ENCODE results near the gene IL3.

IL3 gene

DNA sequence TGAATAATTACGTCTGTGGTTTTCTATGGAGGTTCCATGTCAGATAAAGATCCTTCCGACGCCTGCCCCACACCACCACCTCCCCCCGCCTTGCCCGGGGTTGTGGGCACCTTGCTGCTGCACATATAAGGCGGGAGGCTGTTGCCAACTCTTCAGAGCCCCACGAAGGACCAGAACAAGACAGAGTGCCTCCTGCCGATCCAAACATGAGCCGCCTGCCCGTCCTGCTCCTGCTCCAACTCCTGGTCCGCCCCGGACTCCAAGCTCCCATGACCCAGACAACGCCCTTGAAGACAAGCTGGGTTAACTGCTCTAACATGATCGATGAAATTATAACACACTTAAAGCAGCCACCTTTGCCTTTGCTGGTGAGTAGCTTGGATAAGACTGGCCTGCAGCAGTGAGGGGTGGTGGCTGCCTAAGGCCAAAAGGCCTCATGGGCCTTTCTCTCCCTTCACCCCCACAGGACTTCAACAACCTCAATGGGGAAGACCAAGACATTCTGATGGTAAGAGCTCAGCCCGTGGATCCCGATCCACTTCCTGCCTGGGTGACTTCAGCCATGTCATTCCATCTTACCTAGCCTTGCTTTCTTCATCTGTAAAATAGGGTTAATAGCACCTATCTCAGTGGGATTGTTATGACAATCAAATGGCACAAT is at the start of gene IL3:
Gene IL3, plus strand, starts transcription at position 155 of the 661 bp plus-strand sequence. Its CDS starts 52 bp downstream, at position 207.
- DNase-seq = no peak

DNA sequence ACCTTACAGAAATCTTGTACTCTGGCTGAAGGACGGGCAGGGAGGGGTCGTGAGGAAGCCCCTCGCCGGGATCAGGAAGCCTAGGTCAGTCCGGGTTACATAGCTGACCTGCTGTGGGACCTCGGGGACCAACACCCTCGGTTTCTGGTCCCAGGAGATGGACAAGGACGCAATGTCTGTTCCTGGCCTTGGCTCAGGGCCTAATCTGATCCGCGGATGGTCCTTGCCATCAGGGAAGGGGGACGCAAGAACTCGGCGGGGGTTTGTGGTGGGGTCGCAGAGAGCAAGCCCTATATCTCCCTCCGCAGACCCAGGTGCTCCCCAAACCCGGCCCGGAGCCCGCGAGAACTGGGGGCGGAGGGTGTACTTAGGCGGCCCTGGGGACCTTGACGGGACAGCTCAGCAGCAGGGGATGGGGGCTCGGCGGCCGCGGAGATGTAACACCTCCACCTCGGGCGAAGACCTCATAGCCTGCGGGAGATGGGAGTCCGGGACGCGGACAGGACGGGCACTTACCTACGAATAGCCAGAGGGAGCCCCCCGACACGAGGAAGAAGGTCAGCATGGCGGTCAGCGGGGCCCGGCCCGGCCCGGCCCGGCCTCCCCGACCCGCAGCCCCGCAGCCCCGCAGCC is 49.4 kb upstream of the IL3 start:
- DNase-seq = no peak

GRCh38 chr5:132011622-132012343 is 48.7 kb upstream of the IL3 start, which contains the start of gene ACSL6:
TSS of gene ACSL6 (minus strand) at chr5:132011658. CDS start at chr5:132011553, 105 bp downstream.
- peak in 2 of 3 donors; percentile 36 to 57 for DNase-seq

- DNase-seq = peak in 2 of 3 donors; percentile 49 to 66
These were observed 48.0 kb upstream of the IL3 start for GRCh38 chr5:132012371-132013005.

GRCh38 chr5:132013006-132013689 is 47.3 kb upstream of the IL3 start:
- no peak for DNase-seq

DNA sequence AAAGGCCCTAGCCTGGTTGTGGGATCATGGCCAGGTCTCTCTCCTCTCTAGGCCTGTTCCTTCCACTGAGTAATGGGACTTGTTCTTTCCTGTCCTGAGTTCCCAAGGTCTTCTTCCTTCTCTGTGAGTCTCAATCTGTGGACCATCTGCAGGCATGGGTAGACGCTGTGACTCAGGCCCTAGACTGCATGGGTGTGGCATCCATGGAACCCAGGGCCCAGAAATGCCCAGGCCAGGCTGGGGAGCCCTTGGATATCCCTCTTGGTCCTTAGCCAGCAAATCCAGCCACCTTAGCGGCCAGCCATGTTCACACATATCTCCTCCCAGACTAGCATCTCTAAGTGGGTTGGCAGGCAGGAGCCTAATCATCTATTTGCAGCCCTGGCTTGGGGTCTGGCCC is 46.7 kb upstream of the IL3 start:
- no peak for DNase-seq

GRCh38 chr5:132016721-132017250 is 43.7 kb upstream of the IL3 start:
- no peak for DNase-seq

DNA sequence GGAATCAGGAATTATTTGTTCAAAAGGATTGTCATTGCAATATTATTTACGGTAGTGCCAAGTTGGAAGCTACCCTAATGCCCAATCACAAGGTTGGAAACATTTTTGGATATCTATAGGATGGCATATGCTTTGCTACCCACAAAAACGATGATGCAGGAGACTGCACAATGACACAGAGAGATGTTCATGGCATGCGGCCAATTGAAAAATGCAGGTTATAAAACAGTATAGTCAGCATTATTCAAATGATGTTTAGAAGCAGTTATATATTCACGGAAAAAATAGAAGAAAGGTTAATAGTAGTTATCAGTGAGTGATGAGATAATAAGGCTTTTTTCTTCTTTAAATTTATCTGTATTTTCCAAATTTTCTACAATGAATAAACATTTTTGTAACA is 43.1 kb upstream of the IL3 start:
- DNase-seq = no peak

DNA sequence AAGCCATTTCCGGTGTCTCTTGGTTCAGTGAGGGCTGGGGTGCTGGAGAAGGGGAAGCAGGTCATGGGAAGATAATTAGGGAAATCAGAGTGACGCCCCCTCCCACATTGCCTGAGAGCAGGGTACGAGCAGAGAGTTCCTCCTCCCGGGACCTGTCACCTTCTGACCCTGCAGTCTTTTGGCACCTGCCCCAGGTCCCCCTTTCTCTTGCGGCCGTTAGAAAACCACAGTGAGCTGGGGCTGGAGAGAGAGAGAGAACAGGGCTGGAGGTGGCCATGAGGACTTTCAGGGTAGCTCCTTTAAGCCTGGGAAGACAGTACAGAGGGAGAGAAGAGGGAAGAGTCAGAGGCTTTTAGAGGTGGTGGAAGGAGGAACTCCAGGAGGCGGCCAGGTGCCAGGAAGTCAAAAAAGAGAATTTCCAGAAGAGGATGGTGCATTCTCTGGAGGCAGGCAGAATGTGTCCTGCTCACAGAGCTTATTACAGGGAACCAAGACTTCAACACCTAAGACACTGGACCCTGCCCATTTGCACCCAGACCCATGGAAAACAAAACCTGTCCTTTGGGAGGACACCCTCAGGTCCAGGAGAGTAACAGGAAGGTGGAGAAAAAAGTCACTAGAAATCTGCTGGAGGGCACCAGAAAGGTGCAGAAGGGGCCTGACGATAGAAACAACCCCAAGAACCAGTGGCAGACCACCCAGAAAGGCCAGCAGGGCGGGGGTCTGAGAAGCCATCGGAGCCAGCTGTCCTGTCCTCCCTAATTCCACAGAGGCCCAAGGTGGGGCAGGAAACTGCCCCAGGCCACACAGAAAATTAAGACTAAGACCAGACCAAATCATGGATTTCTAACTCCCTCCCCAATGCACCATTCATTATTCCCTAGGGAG is 42.5 kb upstream of the IL3 start:
- peak in 1 of 3 donors; percentile 17 for DNase-seq

DNA sequence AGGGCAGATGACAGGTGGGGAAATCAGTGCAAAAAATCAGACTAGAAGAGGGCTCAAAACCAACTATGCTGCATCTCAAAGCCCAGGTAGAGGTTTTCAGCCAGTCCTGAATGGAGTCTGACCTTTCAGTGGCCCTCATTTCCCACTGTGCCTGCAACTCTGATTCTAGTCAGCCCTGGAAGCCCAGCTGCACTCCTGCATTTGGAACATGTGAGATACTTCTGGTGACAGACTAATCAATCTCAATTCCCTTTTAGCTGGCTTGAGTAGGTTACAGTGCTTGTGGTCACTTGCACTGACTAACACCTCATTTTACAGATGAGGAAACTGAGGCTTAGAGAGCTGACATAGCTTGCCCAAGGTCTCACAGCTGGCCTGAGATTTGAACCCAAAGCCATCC is 41.1 kb upstream of the IL3 start:
- DNase-seq = no peak

GRCh38 chr5:132019857-132020555 is 40.4 kb upstream of the IL3 start:
- DNase-seq = peak; percentile 17 to 28 (median 26)

DNA sequence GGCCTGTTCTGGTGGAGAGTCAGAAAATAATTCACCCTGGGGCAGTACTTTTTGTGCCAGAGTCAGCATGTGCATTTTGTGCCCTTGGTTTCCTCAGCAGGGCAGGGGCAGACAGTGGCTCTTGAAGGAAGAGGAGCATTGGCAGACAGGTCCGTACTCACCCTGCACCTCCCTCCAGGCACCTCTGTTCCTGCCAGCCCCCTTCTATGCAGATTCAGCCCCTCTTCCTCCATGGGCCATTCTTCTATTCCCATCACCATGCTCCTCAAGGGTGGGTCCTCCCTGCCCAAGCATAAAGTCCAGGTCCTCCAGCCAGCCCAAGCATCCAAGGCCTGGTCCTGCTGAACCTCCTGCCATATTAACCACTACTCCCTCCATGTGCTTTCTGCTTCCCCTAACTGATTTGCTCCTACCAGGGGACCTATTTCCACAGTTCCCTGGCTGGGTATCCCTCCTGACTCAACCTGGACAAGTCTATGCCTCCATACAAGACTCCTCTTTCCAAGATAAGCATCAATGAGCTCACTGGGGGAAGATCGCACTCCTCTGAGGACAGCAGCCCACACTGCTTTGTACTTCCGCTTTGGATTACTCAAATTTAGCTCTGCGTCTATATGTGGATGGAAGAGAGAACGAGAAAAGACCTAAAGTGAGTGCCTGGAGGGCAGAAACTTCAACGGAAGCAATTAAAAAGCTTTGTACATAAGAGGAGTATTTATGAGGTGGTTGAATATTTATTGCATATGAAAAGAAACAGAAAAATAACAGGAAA is 39.7 kb upstream of the IL3 start:
- no peak for DNase-seq

GRCh38 chr5:132021654-132022053 is 38.8 kb upstream of the IL3 start:
- DNase-seq = no peak

- DNase-seq = peak in 2 of 3 donors; percentile 20 to 40
These were observed 37.7 kb upstream of the IL3 start for GRCh38 chr5:132022737-132023136.

DNA sequence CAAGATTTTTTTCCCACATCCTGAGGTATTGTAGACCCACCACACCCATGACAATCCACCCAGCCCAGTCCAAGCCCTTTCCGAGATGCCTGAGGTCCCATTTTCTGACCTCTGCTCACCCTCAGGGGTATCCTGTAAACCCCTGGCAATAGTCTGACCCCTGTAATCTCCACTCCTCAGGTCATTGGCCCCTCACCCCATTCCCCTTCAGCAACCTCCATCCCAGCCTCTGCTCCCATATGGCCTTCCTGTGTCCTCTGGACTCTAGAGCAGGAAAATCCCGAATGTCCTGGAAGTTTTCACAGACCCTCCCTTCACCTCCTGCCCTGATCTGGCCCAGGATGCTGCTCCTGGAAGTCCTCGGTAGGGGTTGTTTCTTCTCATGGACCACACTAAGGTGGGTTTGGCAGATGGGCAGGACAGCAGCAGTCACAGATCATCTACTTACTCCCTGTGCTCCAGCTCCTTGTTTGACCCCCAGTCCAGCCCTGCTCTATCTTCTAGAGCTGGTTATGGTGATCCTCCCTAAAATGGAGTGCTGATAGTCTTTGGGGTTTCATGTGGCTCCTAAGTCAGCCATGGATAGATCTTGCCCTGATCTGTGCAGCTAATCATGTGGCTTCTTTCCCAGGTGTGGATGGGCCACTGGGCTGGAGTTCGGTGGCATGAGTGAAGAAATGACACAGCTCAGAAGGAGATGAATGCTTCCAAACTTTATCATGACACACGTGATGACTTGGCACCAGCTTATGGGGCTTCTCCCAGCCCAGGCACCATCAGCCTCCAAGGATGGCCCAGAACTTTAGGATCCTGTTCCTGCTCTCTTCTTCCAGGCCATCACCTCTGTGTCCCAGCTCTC is 37.0 kb upstream of the IL3 start:
- DNase-seq = no peak

DNA sequence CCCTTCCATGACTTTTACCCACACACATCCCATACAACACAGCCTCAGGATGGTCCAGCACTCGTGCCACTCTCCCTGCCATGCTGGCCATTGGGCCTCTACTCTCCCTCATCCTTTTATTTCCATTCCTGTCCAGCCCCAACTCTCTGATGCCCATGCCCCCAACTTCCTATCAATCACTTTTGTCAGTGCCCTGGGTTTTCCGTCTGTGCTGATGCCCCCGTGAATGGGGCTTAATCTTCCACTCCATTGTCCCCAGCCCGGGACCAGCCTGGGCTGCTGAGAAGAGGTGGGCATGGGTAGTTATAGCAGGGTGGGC is 36.4 kb upstream of the IL3 start:
- DNase-seq = no peak

GRCh38 chr5:132024789-132025402 is 35.6 kb upstream of the IL3 start:
- no peak for DNase-seq

- no peak for DNase-seq
These were observed 35.0 kb upstream of the IL3 start for GRCh38 chr5:132025403-132025971.

All from suppressor macrophage treated with lipopolysaccharide for 1 hour (primary cell).